BJ (cell line): ENCODE data around the gene ZNF771. TPM values are rescaled to one million over a fixed set of nuclear protein-coding genes. Genes with fewer than 3 reads are reported as not detected.
A peak's percentile ranks its signal among the peaks of the same experiment; 100 is the strongest.

Experiments
- CTCF ChIA-PET: fragments of 350-600 bp; formaldehyde crosslinking; extraction: SDS; loops from one replicate; lab custom pipeline; 2021; ENCODE audit warnings: antibody characterized with exemption, inconsistent platforms; lab: Yijun Ruan, JAX
- POLR2A ChIA-PET: fragments of 300-600 bp; sonication (Branson Sonifier 250); formaldehyde crosslinking; extraction: SDS; loops from one replicate; lab custom pipeline; 2021; ENCODE audit warnings: antibody characterized with exemption; lab: Charles Lee
- DNase-seq: peaks from one replicate; pipeline ENCODE4 v3.0.0-alpha.2; 2011; ENCODE audit warnings: low read depth
- H3K27me3 ChIP-seq: 2 replicates; pipeline ENCODE4 v1.6.0; 2011; ENCODE audit warnings: low read length; ENCODE audit not compliant: control insufficient read depth, insufficient read depth
- H3K36me3 ChIP-seq: 2 replicates; pipeline ENCODE4 v1.5.1; 2011; ENCODE audit warnings: low read length; ENCODE audit not compliant: control insufficient read depth, insufficient read depth
- H3K4me3 ChIP-seq: 2 replicates; pipeline ENCODE4 v1.5.1; 2011; ENCODE audit warnings: low read depth, mild to moderate bottlenecking, control low read depth, low read length
- CTCF ChIP-seq: IDR thresholded peaks from 2 replicates; pipeline ENCODE4 v1.5.1; 2011; ENCODE audit warnings: low read depth, mild to moderate bottlenecking, control low read depth, inconsistent platforms, low read length, moderate library complexity; ENCODE audit not compliant: insufficient read depth
- polyA plus RNA-seq: library from polyadenylated mRNA; depleted of rRNA; stranded (reverse); fragments of >200 nt; gene quantifications from 2 replicates; pipeline ENCODE4 v1.2.3, GENCODE V29; 2011

Gene ZNF771
- polyA plus RNA-seq, 1 experiment: 7.9 TPM

- POLR2A ChIA-PET: no interaction called here
- CTCF ChIA-PET: interaction anchor here (0.8 to 1.2 kb wide), 5 partner anchors 10 to 329 kb away, joined by 3 to 6 read pairs (median 3); partner anchors contain the start of gene ZNF771
Measured at GRCh38 chr16:30368122-30368791, 39.1 kb upstream of the ZNF771 start.

GRCh38 chr16:30368792-30369090 lies 38.7 kb upstream of the ZNF771 start:
- Histone ChIP-seq H3K4me3 (peak overlapping the region; percentile 85), H3K27me3 (no peaks in the 10 kb centered on the region), H3K36me3 (peaks cover 8% of the 10 kb centered on the region)
- TF ChIP-seq CTCF: no peak
- ChIA-PET POLR2A (interaction anchor here (1.1 kb wide), 1 partner anchor 12 kb away, joined by 3 read pairs; no protein-coding TSS in a partner anchor), CTCF (interaction anchor here (0.8 to 1.2 kb wide), 5 partner anchors 27 to 329 kb away, joined by 3 to 4 read pairs (median 3); partner anchors contain the start of genes ZNF48 and ZNF771)
- no peak for DNase-seq

More at GRCh38 chr16:30368122-30368791, 39.1 kb upstream of the ZNF771 start:
- no peak for TF ChIP-seq CTCF
- DNase-seq: no peak
- peak overlapping the region; percentile 85 for H3K4me3 ChIP-seq
- H3K36me3 ChIP-seq: peaks cover 8% of the 10 kb centered on the region
- no peaks in the 10 kb centered on the region for H3K27me3 ChIP-seq

- no peaks in the 10 kb centered on the region for H3K27me3 ChIP-seq
- DNase-seq: no peak
- TF ChIP-seq CTCF: no peak
- H3K4me3 ChIP-seq: peak overlapping the region; percentile 85
- ChIA-PET CTCF (interaction anchor here (0.8 to 1.2 kb wide), 5 partner anchors 26 to 330 kb away, joined by 3 to 4 read pairs (median 3); partner anchors contain the start of genes ZNF48 and ZNF771), POLR2A (interaction anchor here (1.1 kb wide), 1 partner anchor 13 kb away, joined by 3 read pairs; no protein-coding TSS in a partner anchor)
- peaks cover 8% of the 10 kb centered on the region for H3K36me3 ChIP-seq
Measured at GRCh38 chr16:30369091-30369937, 38.1 kb upstream of the ZNF771 start.

- POLR2A ChIA-PET: interaction anchor here (0.5 to 1.1 kb wide), 2 partner anchors 14 to 239 kb away, joined by 3 to 7 read pairs; no protein-coding TSS in a partner anchor
- CTCF ChIA-PET: interaction anchor here (1.1 to 1.2 kb wide), 2 partner anchors 25 to 34 kb away, joined by 3 read pairs; partner anchors contain the start of gene ZNF48
- no peak for TF ChIP-seq CTCF
- DNase-seq: no peak
- Histone ChIP-seq H3K36me3 (peaks cover 5% of the 10 kb centered on the region; the same call in 1 of the 2 replicates), H3K4me3 (peak overlapping the region; percentile 85), H3K27me3 (no peaks in the 10 kb centered on the region)
Measured at GRCh38 chr16:30369938-30370455, 37.4 kb upstream of the ZNF771 start.
